NCI-H128 (cell line): ENCODE measurements around the gene ZNF592.

Experiments used
- DNase-seq: peaks from one replicate; lab custom pipeline; 2025; ENCODE audit not compliant: unreplicated experiment; lab: John Stamatoyannopoulos, UW

The ZNF592 gene

GRCh38 chr15:84824260-84825007, 76.0 kb downstream of the ZNF592 start:
- DNase-seq: no peak

- no peak for DNase-seq
These were observed 78.0 kb downstream of the ZNF592 start for GRCh38 chr15:84826369-84826823.

- no peak for DNase-seq
These were observed 78.9 kb downstream of the ZNF592 start for GRCh38 chr15:84827246-84827645.

- DNase-seq: no peak
These were observed 79.9 kb downstream of the ZNF592 start for GRCh38 chr15:84828086-84828908.

GRCh38 chr15:84829428-84829827, 81.0 kb downstream of the ZNF592 start:
- no peak for DNase-seq

- no peak for DNase-seq
These were observed 81.6 kb downstream of the ZNF592 start for GRCh38 chr15:84830036-84830435.

GRCh38 chr15:84831028-84831427, 82.6 kb downstream of the ZNF592 start:
- no peak for DNase-seq

- no peak for DNase-seq
These were observed 83.2 kb downstream of the ZNF592 start for GRCh38 chr15:84831613-84832012.

- no peak for DNase-seq
These were observed 84.2 kb downstream of the ZNF592 start for GRCh38 chr15:84832448-84833040.

GRCh38 chr15:84833447-84834228, 85.2 kb downstream of the ZNF592 start:
- no peak for DNase-seq

- DNase-seq: no peak
These were observed 86.0 kb downstream of the ZNF592 start for GRCh38 chr15:84834229-84834955.

- DNase-seq: no peak
These were observed 86.6 kb downstream of the ZNF592 start for GRCh38 chr15:84834969-84835368.

GRCh38 chr15:84835661-84836337, 87.4 kb downstream of the ZNF592 start:
- DNase-seq: no peak

- no peak for DNase-seq
These were observed 88.5 kb downstream of the ZNF592 start for GRCh38 chr15:84836844-84837243.

- no peak for DNase-seq
These were observed 91.3 kb downstream of the ZNF592 start for GRCh38 chr15:84839714-84840113.

- no peak for DNase-seq
These were observed 91.9 kb downstream of the ZNF592 start for GRCh38 chr15:84840255-84840654.

GRCh38 chr15:84840741-84841429, 92.5 kb downstream of the ZNF592 start:
- no peak for DNase-seq

- no peak for DNase-seq
These were observed 94.4 kb downstream of the ZNF592 start for GRCh38 chr15:84842781-84843180.

GRCh38 chr15:84844964-84845363, 96.6 kb downstream of the ZNF592 start:
- no peak for DNase-seq
